ENCODE results near the gene DCTN5.

GRCh38 chr16:23724096-23724784 lies 83.0 kb downstream of the DCTN5 start:
- TF ChIP-seq, protein P1, sequence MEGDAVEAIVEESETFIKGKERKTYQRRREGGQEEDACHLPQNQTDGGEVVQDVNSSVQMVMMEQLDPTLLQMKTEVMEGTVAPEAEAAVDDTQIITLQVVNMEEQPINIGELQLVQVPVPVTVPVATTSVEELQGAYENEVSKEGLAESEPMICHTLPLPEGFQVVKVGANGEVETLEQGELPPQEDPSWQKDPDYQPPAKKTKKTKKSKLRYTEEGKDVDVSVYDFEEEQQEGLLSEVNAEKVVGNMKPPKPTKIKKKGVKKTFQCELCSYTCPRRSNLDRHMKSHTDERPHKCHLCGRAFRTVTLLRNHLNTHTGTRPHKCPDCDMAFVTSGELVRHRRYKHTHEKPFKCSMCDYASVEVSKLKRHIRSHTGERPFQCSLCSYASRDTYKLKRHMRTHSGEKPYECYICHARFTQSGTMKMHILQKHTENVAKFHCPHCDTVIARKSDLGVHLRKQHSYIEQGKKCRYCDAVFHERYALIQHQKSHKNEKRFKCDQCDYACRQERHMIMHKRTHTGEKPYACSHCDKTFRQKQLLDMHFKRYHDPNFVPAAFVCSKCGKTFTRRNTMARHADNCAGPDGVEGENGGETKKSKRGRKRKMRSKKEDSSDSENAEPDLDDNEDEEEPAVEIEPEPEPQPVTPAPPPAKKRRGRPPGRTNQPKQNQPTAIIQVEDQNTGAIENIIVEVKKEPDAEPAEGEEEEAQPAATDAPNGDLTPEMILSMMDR (conservative IDR thresholded peaks at IDR 0.05 in 1 of 2, IDR thresholded peaks at IDR 0.05 in 1 of 2; ENCODE audit: low read depth in 1 of 2, low read length in 2 of 2): no peak
- TF ChIP-seq EZH2 (IDR thresholded peaks at IDR 0.05; ENCODE audit: low read length, missing control alignments): no peak
